Parathyroid adenoma (tissue), 2 donors: Measurements from ENCODE around the gene TMEM108.

Source experiments
- H2AFZ ChIP-seq: fragments of 300-600 bp; sonication (generic); one replicate; pipeline ENCODE4 v1.7.0; 2017; ENCODE audit warnings: antibody characterized with exemption, mild to moderate bottlenecking
- H3K27ac ChIP-seq: fragments of 300-600 bp; sonication (generic); one replicate; pipeline ENCODE4 v1.7.0; 2017
- H3K27me3 ChIP-seq: fragments of 300-600 bp; sonication (generic); one replicate; pipeline ENCODE4 v1.7.0; 2017; ENCODE audit warnings: low read length; ENCODE audit not compliant: control insufficient read depth, insufficient read depth
- H3K36me3 ChIP-seq: fragments of 300-600 bp; sonication (generic); one replicate; pipeline ENCODE4 v1.7.0; 2017; ENCODE audit warnings: low read length; ENCODE audit not compliant: control insufficient read depth, insufficient read depth
- H3K4me1 ChIP-seq: fragments of 300-600 bp; sonication (generic); one replicate; pipeline ENCODE4 v1.7.0; 2017; ENCODE audit warnings: control low read depth
- H3K4me2 ChIP-seq: fragments of 300-600 bp; sonication (generic); one replicate; pipeline ENCODE4 v1.7.0; 2017; ENCODE audit warnings: low read length
- H3K4me3 ChIP-seq: fragments of 300-600 bp; sonication (generic); one replicate; pipeline ENCODE4 v1.7.0; 2017; ENCODE audit warnings: low read depth, low read length
- H3K79me2 ChIP-seq: fragments of 300-600 bp; sonication (generic); one replicate; pipeline ENCODE4 v1.7.0; 2017; ENCODE audit warnings: control low read depth
- H3K9ac ChIP-seq: fragments of 300-600 bp; sonication (generic); one replicate; pipeline ENCODE4 v1.7.0; 2017; ENCODE audit warnings: mild to moderate bottlenecking
- H3K9me3 ChIP-seq: fragments of 300-600 bp; sonication (generic); one replicate; pipeline ENCODE4 v1.7.0; 2017; ENCODE audit warnings: low read length; ENCODE audit not compliant: control insufficient read depth
- CTCF ChIP-seq: fragments of 300-600 bp; sonication (generic); IDR thresholded peaks from one replicate; pipeline ENCODE4 v1.7.0; 2017; ENCODE audit warnings: antibody characterized with exemption, mild to moderate bottlenecking
- donor health status: primary hyperparathyroidism.

TMEM108 gene

DNA sequence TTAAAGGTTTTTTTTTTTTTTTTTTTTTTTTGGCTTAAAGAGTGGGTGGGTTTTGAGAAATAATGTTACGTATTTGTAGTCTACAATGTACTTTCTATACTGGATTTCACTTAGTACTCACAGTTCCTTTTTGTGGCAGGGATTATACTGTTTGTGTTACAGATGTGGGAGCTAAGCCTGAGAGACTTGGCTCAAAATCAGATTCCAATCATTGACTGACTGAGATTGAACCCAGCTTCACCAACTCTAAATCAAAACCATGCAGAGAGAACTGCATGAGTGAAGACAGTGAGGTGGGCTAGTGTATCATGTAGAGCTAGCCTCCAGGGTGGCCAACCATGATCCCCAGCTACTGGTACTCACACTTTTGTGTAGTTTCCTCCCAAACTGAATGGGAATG lies 68.0 kb downstream of the TMEM108 start:
- H3K27ac ChIP-seq, result no peak overlapping the region
- H3K9ac ChIP-seq, result no peak overlapping the region
- H3K36me3 ChIP-seq, result no peaks in the 10 kb centered on the region
- no peak for TF ChIP-seq CTCF
- no peaks in the 10 kb centered on the region for H3K79me2 ChIP-seq
- H3K9me3 ChIP-seq, result no peaks in the 10 kb centered on the region
- no peaks in the 10 kb centered on the region for H3K4me1 ChIP-seq
- no peak overlapping the region for H3K4me2 ChIP-seq
- H3K27me3 ChIP-seq, result no peaks in the 10 kb centered on the region
- H2AFZ ChIP-seq, result no peak overlapping the region
- H3K4me3 ChIP-seq, result no peak overlapping the region

- Histone ChIP-seq H3K4me2 (no peak overlapping the region), H3K36me3 (no peaks in the 10 kb centered on the region), H3K4me1 (no peaks in the 10 kb centered on the region), H3K27ac (no peak overlapping the region), H3K27me3 (no peaks in the 10 kb centered on the region), H3K79me2 (no peaks in the 10 kb centered on the region), H2AFZ (no peak overlapping the region), H3K9ac (no peak overlapping the region), H3K4me3 (no peak overlapping the region), H3K9me3 (no peaks in the 10 kb centered on the region)
- no peak for TF ChIP-seq CTCF
Measured at GRCh38 chr3:133112666-133113065, 74.5 kb downstream of the TMEM108 start.

DNA sequence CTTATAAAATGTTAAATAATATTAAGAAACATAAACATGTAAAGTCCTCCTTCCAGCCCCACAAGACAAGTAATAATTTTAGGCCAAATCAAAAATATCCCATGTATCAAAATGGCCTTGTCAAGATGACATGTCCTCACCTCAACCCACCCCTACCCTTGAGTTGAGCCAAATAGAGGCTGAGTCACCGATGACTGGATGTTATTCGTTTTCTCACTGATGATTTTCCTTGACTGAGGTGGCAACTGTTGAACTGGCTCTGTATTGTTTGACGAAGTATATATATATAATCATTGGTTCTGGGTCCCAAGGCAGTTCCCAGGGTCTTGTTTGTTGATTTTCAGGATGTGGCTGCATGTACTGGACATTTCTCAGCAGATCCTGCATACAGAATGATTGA lies 75.3 kb downstream of the TMEM108 start:
- no peak overlapping the region for H3K4me3 ChIP-seq
- no peaks in the 10 kb centered on the region for H3K36me3 ChIP-seq
- H3K27me3 ChIP-seq, result no peaks in the 10 kb centered on the region
- TF ChIP-seq CTCF, result no peak
- H3K4me2 ChIP-seq, result no peak overlapping the region
- no peak overlapping the region for H3K27ac ChIP-seq
- H2AFZ ChIP-seq, result no peak overlapping the region
- no peaks in the 10 kb centered on the region for H3K79me2 ChIP-seq
- no peaks in the 10 kb centered on the region for H3K4me1 ChIP-seq
- H3K9me3 ChIP-seq, result no peaks in the 10 kb centered on the region
- H3K9ac ChIP-seq, result no peak overlapping the region

- H3K79me2 ChIP-seq, result no peaks in the 10 kb centered on the region
- H3K36me3 ChIP-seq, result no peaks in the 10 kb centered on the region
- H3K9ac ChIP-seq, result no peak overlapping the region
- no peaks in the 10 kb centered on the region for H3K9me3 ChIP-seq
- no peaks in the 10 kb centered on the region for H3K27me3 ChIP-seq
- H3K4me1 ChIP-seq, result no peaks in the 10 kb centered on the region
- no peak for TF ChIP-seq CTCF
- no peak overlapping the region for H2AFZ ChIP-seq
- no peak overlapping the region for H3K27ac ChIP-seq
- no peak overlapping the region for H3K4me3 ChIP-seq
- no peak overlapping the region for H3K4me2 ChIP-seq
Measured at GRCh38 chr3:133113927-133114597, 75.9 kb downstream of the TMEM108 start.

DNA sequence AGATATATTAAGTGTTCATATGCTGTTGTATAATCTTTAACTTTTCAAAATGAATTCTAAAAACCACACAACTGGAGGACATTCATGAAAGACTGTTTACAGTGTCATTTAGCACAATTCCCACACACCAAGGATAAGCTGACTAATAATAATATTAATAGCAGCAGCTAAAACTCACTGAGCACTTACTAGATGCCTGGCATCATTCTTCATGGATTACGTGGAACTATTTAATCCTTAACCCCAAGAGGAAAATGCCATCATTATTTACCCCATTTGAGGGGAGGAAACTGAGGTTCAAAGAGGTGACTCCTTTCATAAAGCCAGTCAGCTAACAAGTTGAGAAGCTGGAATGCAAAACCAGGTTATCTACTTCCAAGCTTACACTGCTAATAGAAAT lies 77.0 kb downstream of the TMEM108 start:
- Histone ChIP-seq H3K79me2 (no peaks in the 10 kb centered on the region), H3K9ac (no peak overlapping the region), H3K9me3 (no peaks in the 10 kb centered on the region), H3K4me1 (no peaks in the 10 kb centered on the region), H2AFZ (no peak overlapping the region), H3K36me3 (no peaks in the 10 kb centered on the region), H3K27me3 (no peaks in the 10 kb centered on the region), H3K4me3 (no peak overlapping the region), H3K4me2 (no peak overlapping the region), H3K27ac (no peak overlapping the region)
- no peak for TF ChIP-seq CTCF
